ENCODE results near the gene TSPO.

The TSPO gene

GRCh38 chr22:43154887-43155536, 3.7 kb downstream of the TSPO start:
- no peak overlapping the region for H3K4me3 ChIP-seq (replicated peaks; ENCODE audit: low read depth, low read length)
- TF ChIP-seq CTCF (IDR thresholded peaks at IDR 0.05; ENCODE audit: low read depth, low read length, missing control alignments), result no peak
- no peak for DNase-seq (ENCODE audit: extremely low read depth, low read depth)

GRCh38 chr22:43155789-43156188, 4.4 kb downstream of the TSPO start:
- peak; percentile 30 for DNase-seq (ENCODE audit: extremely low read depth, low read depth)
- no peak overlapping the region for H3K4me3 ChIP-seq (replicated peaks; ENCODE audit: low read depth, low read length)
- no peak for TF ChIP-seq CTCF (IDR thresholded peaks at IDR 0.05; ENCODE audit: low read depth, low read length, missing control alignments)

- H3K4me3 ChIP-seq (replicated peaks; ENCODE audit: low read depth, low read length), result no peak overlapping the region
- no peak for TF ChIP-seq CTCF (IDR thresholded peaks at IDR 0.05; ENCODE audit: low read depth, low read length, missing control alignments)
- DNase-seq (ENCODE audit: extremely low read depth, low read depth), result no peak
Measured at GRCh38 chr22:43156413-43156812, 5.1 kb downstream of the TSPO start.

- TF ChIP-seq CTCF (IDR thresholded peaks at IDR 0.05; ENCODE audit: low read depth, low read length, missing control alignments), result no peak
- H3K4me3 ChIP-seq (replicated peaks; ENCODE audit: low read depth, low read length), result no peak overlapping the region
- no peak for DNase-seq (ENCODE audit: extremely low read depth, low read depth)
Measured at GRCh38 chr22:43157874-43158546, 6.7 kb downstream of the TSPO start.

- TF ChIP-seq CTCF (IDR thresholded peaks at IDR 0.05; ENCODE audit: low read depth, low read length, missing control alignments), result no peak
- DNase-seq (ENCODE audit: extremely low read depth, low read depth), result no peak
- no peak overlapping the region for H3K4me3 ChIP-seq (replicated peaks; ENCODE audit: low read depth, low read length)
Measured at GRCh38 chr22:43158778-43159483, 7.6 kb downstream of the TSPO start.

GRCh38 chr22:43159484-43160178, 8.3 kb downstream of the TSPO start:
- peak; percentile 30 for TF ChIP-seq CTCF (IDR thresholded peaks at IDR 0.05; ENCODE audit: low read depth, low read length, missing control alignments)
- no peak for DNase-seq (ENCODE audit: extremely low read depth, low read depth)

More at GRCh38 chr22:43159484-43160178, 8.3 kb downstream of the TSPO start:
- H3K4me3 ChIP-seq (replicated peaks; ENCODE audit: low read depth, low read length), result no peak overlapping the region
